KMS-11 (cell line): ENCODE measurements around the gene SLC17A2.

ENCODE experiments used
- H2AFZ ChIP-seq: fragments of 200-600 bp; sonication (generic); 2 replicates; pipeline ENCODE4 v1.6.1; 2016; ENCODE audit warnings: antibody characterized with exemption, mixed run types, low read depth
- H3K27ac ChIP-seq: fragments of 200-600 bp; sonication (generic); 2 replicates; pipeline ENCODE4 v1.6.1; 2016; ENCODE audit warnings: mild to moderate bottlenecking, mixed run types
- H3K27me3 ChIP-seq: fragments of 200-600 bp; sonication (generic); 2 replicates; pipeline ENCODE4 v1.6.1; 2017; ENCODE audit warnings: mild to moderate bottlenecking, low read depth, mixed run types, moderate library complexity; ENCODE audit not compliant: insufficient read depth
- H3K36me3 ChIP-seq: fragments of 200-600 bp; sonication (generic); 2 replicates; pipeline ENCODE4 v1.6.1; 2017; ENCODE audit warnings: mild to moderate bottlenecking, mixed run types; ENCODE audit not compliant: insufficient read depth
- H3K4me1 ChIP-seq: fragments of 200-600 bp; sonication (generic); 2 replicates; pipeline ENCODE4 v1.6.1; 2016; ENCODE audit warnings: mild to moderate bottlenecking, low read depth, mixed run types; ENCODE audit not compliant: poor library complexity, severe bottlenecking
- H3K4me2 ChIP-seq: fragments of 200-600 bp; sonication (generic); 2 replicates; pipeline ENCODE4 v1.7.0; 2016; ENCODE audit warnings: mild to moderate bottlenecking, mixed run types
- H3K4me3 ChIP-seq: fragments of 200-600 bp; sonication (generic); IDR thresholded peaks from 2 replicates; pipeline ENCODE4 v1.6.1; 2017; ENCODE audit warnings: low read depth, low read length, mixed read lengths; ENCODE audit not compliant: insufficient read depth
- H3K79me2 ChIP-seq: fragments of 200-600 bp; sonication (generic); 2 replicates; pipeline ENCODE4 v1.6.1; 2016; ENCODE audit warnings: low read depth, mixed run types; ENCODE audit not compliant: insufficient read depth
- H3K9ac ChIP-seq: fragments of 200-600 bp; sonication (generic); 2 replicates; pipeline ENCODE4 v1.6.1; 2016; ENCODE audit warnings: mild to moderate bottlenecking, mixed run types
- H4K20me1 ChIP-seq: fragments of 200-600 bp; sonication (generic); 2 replicates; pipeline ENCODE4 v1.6.1; 2016; ENCODE audit warnings: mild to moderate bottlenecking, mixed run types; ENCODE audit not compliant: insufficient read depth
- TF ChIP-seq, protein P1 (sequence below): fragments of 200-600 bp; sonication (generic); conservative IDR thresholded peaks from 2 replicates; pipeline ENCODE4 v1.6.1; 2017; ENCODE audit warnings: low read depth, mild to moderate bottlenecking, antibody characterized with exemption, low read length, moderate library complexity, mixed read lengths

SLC17A2 gene

DNA sequence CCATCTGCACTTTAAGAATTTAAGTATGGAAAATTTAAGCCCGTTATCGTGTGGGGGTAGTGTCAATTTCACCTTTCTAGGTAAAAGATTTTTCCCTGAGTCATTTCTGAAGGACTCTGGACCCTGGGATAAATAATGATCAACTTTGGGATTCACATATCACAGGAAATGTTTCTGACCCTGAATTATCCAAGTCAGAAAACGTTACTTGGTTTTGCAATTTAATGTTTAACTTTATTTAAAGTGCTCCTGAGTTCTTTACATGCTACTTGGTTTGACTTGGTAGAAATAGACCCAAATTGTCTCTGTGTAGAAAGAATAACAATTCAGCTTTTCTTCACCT, 55.0 kb downstream of the SLC17A2 start:
- TF ChIP-seq, protein P1, sequence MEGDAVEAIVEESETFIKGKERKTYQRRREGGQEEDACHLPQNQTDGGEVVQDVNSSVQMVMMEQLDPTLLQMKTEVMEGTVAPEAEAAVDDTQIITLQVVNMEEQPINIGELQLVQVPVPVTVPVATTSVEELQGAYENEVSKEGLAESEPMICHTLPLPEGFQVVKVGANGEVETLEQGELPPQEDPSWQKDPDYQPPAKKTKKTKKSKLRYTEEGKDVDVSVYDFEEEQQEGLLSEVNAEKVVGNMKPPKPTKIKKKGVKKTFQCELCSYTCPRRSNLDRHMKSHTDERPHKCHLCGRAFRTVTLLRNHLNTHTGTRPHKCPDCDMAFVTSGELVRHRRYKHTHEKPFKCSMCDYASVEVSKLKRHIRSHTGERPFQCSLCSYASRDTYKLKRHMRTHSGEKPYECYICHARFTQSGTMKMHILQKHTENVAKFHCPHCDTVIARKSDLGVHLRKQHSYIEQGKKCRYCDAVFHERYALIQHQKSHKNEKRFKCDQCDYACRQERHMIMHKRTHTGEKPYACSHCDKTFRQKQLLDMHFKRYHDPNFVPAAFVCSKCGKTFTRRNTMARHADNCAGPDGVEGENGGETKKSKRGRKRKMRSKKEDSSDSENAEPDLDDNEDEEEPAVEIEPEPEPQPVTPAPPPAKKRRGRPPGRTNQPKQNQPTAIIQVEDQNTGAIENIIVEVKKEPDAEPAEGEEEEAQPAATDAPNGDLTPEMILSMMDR: no peak
- Histone ChIP-seq H3K27me3 (no peaks in the 10 kb centered on the region), H2AFZ (no peak overlapping the region), H4K20me1 (no peaks in the 10 kb centered on the region), H3K36me3 (no peaks in the 10 kb centered on the region; the same call in 1 of the 2 replicates), H3K9ac (no peak overlapping the region), H3K4me3 (no peak overlapping the region), H3K27ac (no peak overlapping the region), H3K4me1 (no peaks in the 10 kb centered on the region), H3K79me2 (no peaks in the 10 kb centered on the region), H3K4me2 (no peak overlapping the region)

DNA sequence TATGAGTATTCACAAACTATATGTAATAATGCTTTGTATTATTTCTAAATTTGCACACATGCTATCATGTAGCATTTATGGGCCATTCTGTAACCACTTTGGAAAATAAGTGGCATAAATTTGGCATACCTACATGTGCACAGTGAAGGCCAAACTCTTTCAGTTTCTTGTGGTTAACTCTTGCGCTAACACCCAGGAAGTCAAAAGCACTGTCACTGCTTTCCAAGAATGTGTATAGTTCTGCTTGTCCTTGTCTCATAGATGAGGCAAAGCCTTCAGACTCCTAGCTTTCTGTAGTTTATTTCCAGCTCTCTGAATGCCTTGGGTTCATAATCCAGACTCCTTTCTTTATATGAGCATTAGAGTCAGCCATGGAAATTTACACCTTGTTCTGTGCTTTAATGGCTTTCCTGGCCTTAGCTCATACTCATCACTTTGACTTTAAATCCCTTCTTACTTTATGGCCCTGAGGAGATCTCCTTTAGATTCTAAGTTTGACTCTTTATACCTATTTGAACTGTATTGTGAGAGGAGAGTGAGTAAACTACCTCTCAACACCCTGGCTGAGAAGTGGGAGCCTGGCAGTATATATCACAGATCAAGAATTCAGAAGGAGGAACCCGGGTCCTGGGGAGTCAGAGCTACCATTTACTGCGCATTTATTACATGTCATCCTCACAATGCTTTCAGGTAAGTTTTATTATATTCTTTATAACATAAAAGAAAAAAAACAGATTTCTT, 55.5 kb downstream of the SLC17A2 start:
- Histone ChIP-seq H3K27me3 (no peaks in the 10 kb centered on the region), H3K79me2 (no peaks in the 10 kb centered on the region), H3K36me3 (no peaks in the 10 kb centered on the region; the same call in 1 of the 2 replicates), H2AFZ (no peak overlapping the region), H4K20me1 (no peaks in the 10 kb centered on the region), H3K4me3 (no peak overlapping the region), H3K4me2 (no peak overlapping the region), H3K9ac (no peak overlapping the region), H3K4me1 (no peaks in the 10 kb centered on the region), H3K27ac (no peak overlapping the region)
- TF ChIP-seq, protein P1: no peak

DNA sequence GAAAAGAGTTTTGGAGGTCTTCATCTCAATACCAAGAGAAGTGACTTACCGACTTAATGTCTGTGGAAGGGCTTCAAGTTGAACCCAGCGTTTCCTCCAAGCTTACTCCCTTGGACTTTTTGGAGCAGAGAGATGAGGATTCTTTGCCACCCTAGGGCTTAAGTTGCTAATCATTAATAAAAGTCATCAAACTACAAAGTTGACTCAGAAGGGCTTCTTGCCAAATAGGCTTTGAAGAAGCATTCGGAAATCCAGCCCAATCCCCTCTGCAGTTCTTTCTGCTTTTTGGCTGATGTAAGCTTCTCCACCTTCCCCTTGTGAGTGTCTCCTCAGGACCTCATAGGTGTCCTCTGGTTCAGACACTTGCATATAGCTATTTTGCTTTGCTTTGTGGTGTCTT, 56.4 kb downstream of the SLC17A2 start, which contains the start of gene SLC17A3:
Gene SLC17A3, minus strand, starts transcription at position 126 of the 400 bp plus-strand sequence. CDS start 5,856 bp downstream, outside the sequence.
- no peaks in the 10 kb centered on the region for H3K4me1 ChIP-seq
- no peak within 1 kb of the TSS for H3K27ac ChIP-seq
- no peaks in the 10 kb centered on the region for H4K20me1 ChIP-seq
- H3K79me2 ChIP-seq: no peaks in the 10 kb centered on the region
- H3K36me3 ChIP-seq: no peaks in the 10 kb centered on the region; the same call in 1 of the 2 replicates
- no peak within 1 kb of the TSS for H3K9ac ChIP-seq
- H3K27me3 ChIP-seq: no peaks in the 10 kb centered on the region
- TF ChIP-seq, protein P1: no peak
- H3K4me2 ChIP-seq: no peak within 1 kb of the TSS
- H3K4me3 ChIP-seq: no peak within 1 kb of the TSS
- no peak within 1 kb of the TSS for H2AFZ ChIP-seq

DNA sequence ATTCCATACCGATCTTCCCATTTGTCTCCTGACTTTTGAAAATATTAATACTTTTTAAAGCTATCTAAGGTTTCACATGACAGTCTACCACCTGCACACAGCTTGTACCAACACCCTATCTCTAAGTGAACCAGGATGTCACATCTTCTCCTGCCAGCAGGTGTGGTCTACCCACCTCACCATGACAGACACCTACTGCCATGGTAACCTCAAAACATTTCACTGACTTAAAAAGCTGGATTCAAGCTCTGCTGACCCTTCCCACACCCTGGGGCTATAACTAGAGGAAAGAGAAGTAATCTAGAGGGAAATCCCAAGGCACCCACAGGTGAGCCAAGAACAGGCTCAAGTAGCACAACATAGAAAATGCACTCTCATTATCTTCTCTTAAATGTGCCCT, 57.7 kb downstream of the SLC17A2 start:
- Histone ChIP-seq H3K9ac (no peak overlapping the region), H2AFZ (no peak overlapping the region), H4K20me1 (no peaks in the 10 kb centered on the region), H3K79me2 (no peaks in the 10 kb centered on the region), H3K4me2 (no peak overlapping the region), H3K27me3 (no peaks in the 10 kb centered on the region), H3K4me1 (no peaks in the 10 kb centered on the region), H3K4me3 (no peak overlapping the region), H3K36me3 (no peaks in the 10 kb centered on the region), H3K27ac (no peak overlapping the region)
- TF ChIP-seq, protein P1: no peak
